Mesendoderm (in vitro differentiated cells): ENCODE results near the gene PIEZO2.
"Not testable (repeated sequence)": the region's sequence is repeated elsewhere in the genome, so short reads cannot be mapped to it uniquely, and the experiment has no call there.

Experiments used
- DNase-seq: peaks from one replicate; pipeline ENCODE4 v3.0.0; 2013
- H2AK5ac ChIP-seq: 2 replicates; pipeline ENCODE4 v1.6.1; 2013; ENCODE audit warnings: low read length, inconsistent platforms
- H2BK120ac ChIP-seq: 2 replicates; pipeline ENCODE4 v1.6.1; 2013; ENCODE audit warnings: low read depth, mild to moderate bottlenecking, low read length, moderate library complexity, mixed read lengths
- H2BK15ac ChIP-seq: replicated peaks from 2 replicates; pipeline ENCODE4 v1.6.1; 2013; ENCODE audit warnings: low read depth, mild to moderate bottlenecking, moderate library complexity
- H2BK5ac ChIP-seq: 2 replicates; pipeline ENCODE4 v1.6.1; 2013; ENCODE audit warnings: low read length, inconsistent platforms
- H3K18ac ChIP-seq: 2 replicates; pipeline ENCODE4 v1.6.1; 2013; ENCODE audit warnings: mild to moderate bottlenecking, low read length, mixed read lengths
- H3K23ac ChIP-seq: one replicate; pipeline ENCODE4 v1.6.1; 2013; ENCODE audit warnings: low read length
- H3K27ac ChIP-seq: 2 replicates; pipeline ENCODE4 v1.5.1; 2013; ENCODE audit warnings: low read depth, mild to moderate bottlenecking, inconsistent platforms, low read length, moderate library complexity
- H3K27me3 ChIP-seq: 2 replicates; pipeline ENCODE4 v1.6.1; 2013; ENCODE audit warnings: low read length, control low read depth, mild to moderate bottlenecking, inconsistent platforms; ENCODE audit not compliant: insufficient read depth, poor library complexity
- H3K36me3 ChIP-seq: 2 replicates; pipeline ENCODE4 v1.6.1; 2013; ENCODE audit warnings: low read length, inconsistent platforms; ENCODE audit not compliant: control insufficient read depth, insufficient read depth
- H3K4ac ChIP-seq: one replicate; pipeline ENCODE4 v1.6.1; 2013; ENCODE audit warnings: low read depth, mild to moderate bottlenecking, low read length, moderate library complexity
- H3K4me1 ChIP-seq: 2 replicates; pipeline ENCODE4 v1.6.1; 2013; ENCODE audit warnings: low read depth, low read length, inconsistent platforms; ENCODE audit not compliant: control insufficient read depth
- H3K4me2 ChIP-seq: 2 replicates; pipeline ENCODE4 v1.6.1; 2013; ENCODE audit warnings: low read length
- H3K4me3 ChIP-seq: 2 replicates; pipeline ENCODE4 v1.5.1; 2013; ENCODE audit warnings: mild to moderate bottlenecking, low read length
- H3K56ac ChIP-seq: one replicate; pipeline ENCODE4 v1.6.1; 2013; ENCODE audit warnings: low read length
- H3K79me1 ChIP-seq: 2 replicates; pipeline ENCODE4 v1.6.1; 2013; ENCODE audit warnings: low read length, inconsistent platforms
- H3K79me2 ChIP-seq: 2 replicates; pipeline ENCODE4 v1.6.1; 2013; ENCODE audit warnings: mild to moderate bottlenecking, low read length; ENCODE audit not compliant: control insufficient read depth, insufficient read depth
- H3K9ac ChIP-seq: 2 replicates; pipeline ENCODE4 v1.6.1; 2013; ENCODE audit warnings: low read length, inconsistent platforms
- H4K5ac ChIP-seq: one replicate; pipeline ENCODE4 v1.6.1; 2013; ENCODE audit warnings: low read length
- H4K8ac ChIP-seq: one replicate; pipeline ENCODE4 v1.6.1; 2013; ENCODE audit warnings: low read depth, mild to moderate bottlenecking, control low read depth, low read length, moderate library complexity
- WGBS: extraction: QIAGEN DNeasy Blood & Tissue Kit; methylation state at CpG from one replicate; pipeline ENCODE4 v1.1.7; 2013; ENCODE audit warnings: low lambda C conversion rate, missing lambda C conversion rate; ENCODE audit not compliant: insufficient coverage; ENCODE audit errors: extremely low coverage; 5-methylcytosine and 5-hydroxymethylcytosine counted together

The PIEZO2 gene

GRCh38 chr18:10846035-10846434 is 303.3 kb downstream of the PIEZO2 start:
- H3K27ac ChIP-seq, H3K4me3 ChIP-seq, H4K8ac ChIP-seq, DNase-seq, H3K27me3 ChIP-seq, H3K9ac ChIP-seq, H3K4me1 ChIP-seq, H2AK5ac ChIP-seq, H3K36me3 ChIP-seq, H3K4me2 ChIP-seq, H3K23ac ChIP-seq, H3K18ac ChIP-seq, H3K79me2 ChIP-seq, H3K56ac ChIP-seq, H4K5ac ChIP-seq, H3K79me1 ChIP-seq, H2BK5ac ChIP-seq, H2BK15ac ChIP-seq, H2BK120ac ChIP-seq, H3K4ac ChIP-seq: not testable (repeated sequence)
- no CpG with 5 or more reads among the region's 2 CpGs for WGBS

GRCh38 chr18:10843565-10843964 is 305.8 kb downstream of the PIEZO2 start:
- Histone ChIP-seq H3K27ac (no peak overlapping the region), H3K27me3 (no peaks in the 10 kb centered on the region), H4K8ac (no peak overlapping the region), H2BK120ac (no peak overlapping the region), H2BK15ac (no peak overlapping the region), H3K79me2 (no peaks in the 10 kb centered on the region), H3K4me2 (no peak overlapping the region), H3K4me1 (no peaks in the 10 kb centered on the region), H3K36me3 (no peaks in the 10 kb centered on the region), H3K4me3 (no peak overlapping the region), H3K9ac (no peak overlapping the region), H4K5ac (no peak overlapping the region), H3K79me1 (no peaks in the 10 kb centered on the region), H3K18ac (no peak overlapping the region), H2BK5ac (no peak overlapping the region), H3K56ac (no peak overlapping the region), H2AK5ac (no peak overlapping the region), H3K23ac (no peak overlapping the region), H3K4ac (no peak overlapping the region)
- no peak for DNase-seq
- WGBS: no CpG with 5 or more reads among the region's 5 CpGs

- H3K4ac ChIP-seq: no peak overlapping the region
- no peak for DNase-seq
- no peak overlapping the region for H3K9ac ChIP-seq
- H3K79me1 ChIP-seq: no peaks in the 10 kb centered on the region
- H2BK15ac ChIP-seq: no peak overlapping the region
- no peaks in the 10 kb centered on the region for H3K27me3 ChIP-seq
- no peak overlapping the region for H3K18ac ChIP-seq
- H3K4me3 ChIP-seq: no peak overlapping the region
- H4K8ac ChIP-seq: no peak overlapping the region
- H3K56ac ChIP-seq: no peak overlapping the region
- no peaks in the 10 kb centered on the region for H3K4me1 ChIP-seq
- H4K5ac ChIP-seq: no peak overlapping the region
- no CpG with 5 or more reads among the region's 1 CpG for WGBS
- no peaks in the 10 kb centered on the region for H3K79me2 ChIP-seq
- no peak overlapping the region for H2BK5ac ChIP-seq
- no peak overlapping the region for H3K23ac ChIP-seq
- H2AK5ac ChIP-seq: no peak overlapping the region
- no peaks in the 10 kb centered on the region for H3K36me3 ChIP-seq
- no peak overlapping the region for H3K4me2 ChIP-seq
- no peak overlapping the region for H2BK120ac ChIP-seq
- H3K27ac ChIP-seq: no peak overlapping the region
Observed at GRCh38 chr18:10842861-10843260, 306.5 kb downstream of the PIEZO2 start.

- Histone ChIP-seq H3K36me3 (no peaks in the 10 kb centered on the region), H3K9ac (no peak overlapping the region), H3K79me1 (no peaks in the 10 kb centered on the region), H3K23ac (no peak overlapping the region), H3K56ac (no peak overlapping the region), H3K4ac (no peak overlapping the region), H3K79me2 (no peaks in the 10 kb centered on the region), H3K27me3 (no peaks in the 10 kb centered on the region), H3K4me3 (no peak overlapping the region), H2AK5ac (no peak overlapping the region), H2BK5ac (no peak overlapping the region), H2BK15ac (no peak overlapping the region), H4K8ac (no peak overlapping the region), H2BK120ac (no peak overlapping the region), H3K18ac (no peak overlapping the region), H4K5ac (no peak overlapping the region), H3K4me2 (no peak overlapping the region), H3K4me1 (no peaks in the 10 kb centered on the region), H3K27ac (no peak overlapping the region)
- no peak for DNase-seq
- WGBS: no CpG with 5 or more reads among the region's 4 CpGs
Observed at GRCh38 chr18:10842371-10842770, 307.0 kb downstream of the PIEZO2 start.

- H3K18ac ChIP-seq: no peak overlapping the region
- H3K36me3 ChIP-seq: no peaks in the 10 kb centered on the region
- H2AK5ac ChIP-seq: no peak overlapping the region
- H3K27me3 ChIP-seq: no peaks in the 10 kb centered on the region
- H3K56ac ChIP-seq: no peak overlapping the region
- H3K4me2 ChIP-seq: no peak overlapping the region
- no peak overlapping the region for H2BK5ac ChIP-seq
- no peaks in the 10 kb centered on the region for H3K79me2 ChIP-seq
- H3K9ac ChIP-seq: no peak overlapping the region
- no peak overlapping the region for H4K5ac ChIP-seq
- no peak overlapping the region for H2BK15ac ChIP-seq
- no peak overlapping the region for H2BK120ac ChIP-seq
- H3K23ac ChIP-seq: no peak overlapping the region
- H3K4me3 ChIP-seq: no peak overlapping the region
- H3K4me1 ChIP-seq: no peaks in the 10 kb centered on the region
- H3K4ac ChIP-seq: no peak overlapping the region
- no peak for DNase-seq
- no peak overlapping the region for H4K8ac ChIP-seq
- no peaks in the 10 kb centered on the region for H3K79me1 ChIP-seq
- no peak overlapping the region for H3K27ac ChIP-seq
Observed at GRCh38 chr18:10841203-10841602, 308.2 kb downstream of the PIEZO2 start.

GRCh38 chr18:10840743-10841142 is 308.6 kb downstream of the PIEZO2 start:
- no CpG with 5 or more reads among the region's 2 CpGs for WGBS
- no peak for DNase-seq

More at GRCh38 chr18:10840743-10841142, 308.6 kb downstream of the PIEZO2 start:
- Histone ChIP-seq H2BK15ac (no peak overlapping the region), H3K9ac (no peak overlapping the region), H2BK5ac (no peak overlapping the region), H3K79me2 (no peaks in the 10 kb centered on the region), H3K56ac (no peak overlapping the region), H3K36me3 (no peaks in the 10 kb centered on the region), H3K4me1 (no peaks in the 10 kb centered on the region), H3K4me2 (no peak overlapping the region), H4K8ac (no peak overlapping the region), H2AK5ac (no peak overlapping the region), H3K18ac (no peak overlapping the region), H3K27ac (no peak overlapping the region), H3K27me3 (no peaks in the 10 kb centered on the region), H3K23ac (no peak overlapping the region), H3K4ac (no peak overlapping the region), H2BK120ac (no peak overlapping the region), H3K79me1 (no peaks in the 10 kb centered on the region), H4K5ac (no peak overlapping the region), H3K4me3 (no peak overlapping the region)
